HG02798 (cell line): ENCODE measurements around the gene PUSL1.

Experiments
- ATAC-seq: cut with Tn5 transposase; IDR thresholded peaks from one replicate; pipeline ENCODE4 v1.9.1; 2021; ENCODE audit warnings: mild to moderate bottlenecking; ENCODE audit not compliant: unreplicated experiment, poor library complexity

PUSL1 gene

GRCh38 chr1:1278620-1279019 lies 29.8 kb upstream of the PUSL1 start:
- no peak for ATAC-seq

GRCh38 chr1:1279028-1279427 lies 29.4 kb upstream of the PUSL1 start:
- no peak for ATAC-seq

- ATAC-seq: no peak
Measured at GRCh38 chr1:1280782-1281481, 27.5 kb upstream of the PUSL1 start.

DNA sequence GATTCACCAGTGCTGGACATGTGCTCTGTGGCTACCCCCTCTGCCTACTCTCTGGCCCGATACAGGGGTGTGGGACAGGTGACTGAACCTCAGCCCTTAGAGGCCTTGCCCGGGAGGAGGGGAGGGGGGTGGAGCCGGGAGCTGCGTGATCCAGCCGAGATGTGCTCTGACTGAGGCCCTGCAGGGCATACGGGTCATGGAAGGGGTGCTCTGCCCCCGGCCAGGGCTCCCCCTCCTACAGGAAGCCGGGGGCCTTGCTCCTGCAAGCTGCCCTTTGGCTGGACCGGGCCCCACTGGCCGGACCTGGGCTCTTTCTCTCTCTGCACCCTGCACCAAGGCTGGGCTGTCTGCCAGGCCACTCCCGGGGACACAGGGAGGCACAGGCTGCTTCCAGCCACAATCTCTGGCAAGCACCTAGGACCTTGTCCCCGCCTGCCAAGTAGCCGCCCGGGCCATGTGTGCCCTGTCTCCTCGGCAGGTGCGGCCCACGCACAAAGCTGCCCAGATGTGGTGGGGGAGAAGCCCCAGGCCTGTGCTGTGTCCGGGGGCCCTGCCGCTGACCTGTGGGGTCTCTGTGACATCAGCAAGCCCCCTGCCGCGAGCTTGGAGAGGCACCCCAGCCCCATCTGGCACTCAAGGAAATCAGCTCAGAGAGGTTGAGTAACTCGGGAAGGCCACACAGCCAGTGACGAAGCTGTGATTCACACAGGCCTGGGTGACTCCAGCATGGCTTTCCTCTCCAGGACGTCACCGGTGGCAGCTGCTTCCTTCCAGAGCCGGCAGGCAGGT lies 26.7 kb upstream of the PUSL1 start:
- ATAC-seq: no peak

- ATAC-seq: no peak
Measured at GRCh38 chr1:1282998-1283397, 25.4 kb upstream of the PUSL1 start.

DNA sequence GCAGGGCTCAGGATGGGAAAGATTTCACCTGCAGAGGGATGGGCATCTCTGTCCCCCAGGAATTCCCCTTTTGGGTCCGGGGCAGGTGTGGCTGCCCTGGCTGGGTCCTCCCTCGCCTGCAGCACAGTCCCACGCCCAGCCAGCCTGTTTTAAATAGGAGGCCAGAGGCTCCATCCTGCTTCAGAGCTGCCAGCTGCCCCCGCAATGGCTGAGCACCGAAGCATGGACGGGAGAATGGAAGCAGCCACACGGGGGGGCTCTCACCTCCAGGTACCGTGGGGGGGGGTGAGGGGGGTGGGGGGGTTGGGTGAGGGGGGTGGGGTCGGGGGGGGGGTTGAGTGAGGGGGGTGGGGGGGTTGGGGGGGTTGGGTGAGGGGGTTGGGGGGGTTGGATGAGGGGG lies 24.6 kb upstream of the PUSL1 start:
- no peak for ATAC-seq

GRCh38 chr1:1284221-1285101 lies 23.9 kb upstream of the PUSL1 start:
- ATAC-seq: no peak

DNA sequence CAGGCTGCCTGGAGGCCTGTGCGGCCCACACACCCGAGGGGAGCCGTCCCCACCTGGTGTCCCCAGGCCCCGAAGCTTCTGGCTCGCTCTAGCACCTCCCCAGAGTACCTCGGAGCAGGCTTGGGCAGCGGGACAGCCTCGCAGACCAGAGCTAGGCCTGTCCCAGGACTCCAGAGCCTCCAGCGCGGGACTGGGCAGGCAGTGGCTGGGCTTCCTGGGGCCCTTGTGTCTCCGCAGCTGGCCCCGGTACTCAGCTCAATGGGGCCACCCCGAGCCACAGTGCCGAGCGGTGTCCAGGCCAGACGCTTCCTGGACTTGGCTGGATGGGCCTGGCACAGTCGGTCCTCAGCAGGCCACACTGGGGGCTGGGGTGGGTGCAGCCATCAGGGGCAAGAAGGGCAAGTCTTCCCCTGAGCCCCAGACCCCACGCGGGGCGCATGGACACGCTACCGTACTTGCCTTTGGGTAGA lies 23.3 kb upstream of the PUSL1 start:
- no peak for ATAC-seq

- no peak for ATAC-seq
Measured at GRCh38 chr1:1285611-1286311, 22.6 kb upstream of the PUSL1 start.

- no peak for ATAC-seq
Measured at GRCh38 chr1:1286313-1287261, 21.8 kb upstream of the PUSL1 start.

DNA sequence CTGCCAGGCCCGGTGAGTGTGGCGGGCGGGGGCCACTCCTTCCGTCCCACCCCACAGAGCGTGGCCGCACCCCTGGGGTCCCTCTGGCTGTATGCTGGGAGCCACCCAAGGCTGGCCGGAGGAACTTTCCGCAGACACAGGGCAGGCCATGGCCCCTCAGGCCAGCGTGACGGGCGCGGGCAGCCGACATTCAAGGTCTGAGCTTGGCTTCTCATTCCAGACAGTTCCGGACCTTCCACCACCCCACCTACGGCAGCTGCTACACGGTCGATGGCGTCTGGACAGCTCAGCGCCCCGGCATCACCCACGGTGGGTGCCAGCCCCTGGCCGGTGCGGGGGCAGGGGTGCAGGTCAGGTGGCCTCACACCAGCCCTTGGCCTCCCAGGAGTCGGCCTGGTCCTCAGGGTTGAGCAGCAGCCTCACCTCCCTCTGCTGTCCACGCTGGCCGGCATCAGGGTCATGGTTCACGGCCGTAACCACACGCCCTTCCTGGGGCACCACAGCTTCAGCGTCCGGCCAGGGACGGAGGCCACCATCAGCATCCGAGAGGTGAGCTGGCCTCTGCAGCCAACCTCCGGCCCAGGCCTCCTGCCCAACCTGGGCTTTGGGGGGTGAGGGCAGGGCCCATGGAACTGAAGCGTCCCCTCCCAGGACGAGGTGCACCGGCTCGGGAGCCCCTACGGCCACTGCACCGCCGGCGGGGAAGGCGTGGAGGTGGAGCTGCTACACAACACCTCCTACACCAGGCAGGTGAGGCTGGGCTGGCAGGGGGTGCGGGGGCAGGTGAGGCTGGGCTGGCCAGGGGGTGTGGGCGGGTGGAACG lies 20.9 kb upstream of the PUSL1 start:
- no peak for ATAC-seq

DNA sequence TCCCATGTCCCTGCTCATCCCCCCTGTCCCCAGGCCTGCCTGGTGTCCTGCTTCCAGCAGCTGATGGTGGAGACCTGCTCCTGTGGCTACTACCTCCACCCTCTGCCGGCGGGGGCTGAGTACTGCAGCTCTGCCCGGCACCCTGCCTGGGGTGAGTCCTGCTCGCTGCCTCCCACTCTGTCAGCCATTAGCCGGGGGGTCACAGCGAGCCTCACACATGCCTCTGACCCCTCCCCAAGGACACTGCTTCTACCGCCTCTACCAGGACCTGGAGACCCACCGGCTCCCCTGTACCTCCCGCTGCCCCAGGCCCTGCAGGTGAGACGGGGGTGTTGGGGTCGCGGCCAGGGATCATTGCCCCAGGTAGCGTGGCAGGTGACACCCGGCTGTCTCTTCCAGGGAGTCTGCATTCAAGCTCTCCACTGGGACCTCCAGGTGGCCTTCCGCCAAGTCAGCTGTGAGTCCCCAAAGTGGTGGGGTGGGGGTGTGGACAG lies 18.1 kb upstream of the PUSL1 start:
- ATAC-seq: no peak

DNA sequence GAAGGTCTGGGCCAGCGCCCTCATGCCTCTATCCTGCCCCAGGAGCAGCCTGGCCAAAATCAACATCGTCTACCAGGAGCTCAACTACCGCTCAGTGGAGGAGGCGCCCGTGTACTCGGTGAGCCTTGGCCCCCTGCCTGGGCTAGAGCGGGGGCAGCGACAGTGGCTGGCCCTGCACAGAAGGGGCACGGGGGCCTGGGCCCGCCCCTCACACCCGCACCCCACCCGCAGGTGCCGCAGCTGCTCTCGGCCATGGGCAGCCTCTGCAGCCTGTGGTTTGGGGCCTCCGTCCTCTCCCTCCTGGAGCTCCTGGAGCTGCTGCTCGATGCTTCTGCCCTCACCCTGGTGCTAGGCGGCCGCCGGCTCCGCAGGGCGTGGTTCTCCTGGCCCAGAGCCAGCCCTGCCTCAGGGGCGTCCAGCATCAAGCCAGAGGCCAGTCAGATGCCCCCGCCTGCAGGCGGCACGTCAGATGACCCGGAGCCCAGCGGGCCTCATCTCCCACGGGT lies 17.3 kb upstream of the PUSL1 start:
- no peak for ATAC-seq

GRCh38 chr1:1291548-1292441 lies 16.6 kb upstream of the PUSL1 start:
- no peak for ATAC-seq

- ATAC-seq: no peak
Measured at GRCh38 chr1:1292442-1292779, 16.0 kb upstream of the PUSL1 start.

GRCh38 chr1:1292851-1293250 lies 15.5 kb upstream of the PUSL1 start:
- no peak for ATAC-seq
